ENCODE results near the gene DDX1. TPM values are rescaled to one million over a fixed set of nuclear protein-coding genes. Genes with fewer than 3 reads are reported as not detected.

Gene DDX1
- total and polyA plus RNA-seq, 2 of the 4 experiments (the other 2 are of a cell fraction), result 73.6 to 74.9 TPM

DNA sequence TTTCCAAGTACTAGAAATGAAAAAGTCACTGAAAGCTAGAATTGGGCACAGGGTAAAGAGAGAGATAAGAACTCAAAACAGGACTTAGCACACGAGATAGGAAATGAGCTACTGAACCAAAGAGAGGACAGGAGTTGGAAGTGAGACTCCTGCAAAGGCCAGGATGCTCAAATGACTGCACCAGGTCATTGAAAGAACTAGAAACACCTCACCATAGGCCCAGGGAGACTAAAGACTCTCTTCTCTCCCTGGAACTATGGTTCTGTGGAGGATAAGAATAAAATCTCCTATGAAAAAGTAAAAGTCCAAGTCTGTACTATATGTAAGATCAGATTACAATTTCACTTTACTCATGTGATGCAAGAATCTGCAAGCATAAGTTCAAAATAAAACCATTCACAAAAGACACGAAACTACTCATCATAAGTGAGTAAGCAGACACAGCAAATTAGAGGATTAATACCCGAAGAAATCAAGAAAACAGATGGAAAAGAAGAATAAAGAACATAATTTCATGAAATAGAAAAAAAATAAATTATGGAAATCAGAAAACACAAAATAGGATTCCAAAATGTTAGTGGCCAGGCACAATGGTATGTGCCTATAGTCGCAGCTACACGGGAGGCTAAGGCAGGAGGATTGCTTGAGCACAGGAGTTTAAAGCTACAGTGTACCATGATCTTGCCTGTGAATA is 37.0 kb upstream of the DDX1 start:
- Histone ChIP-seq H3K4me1 (ENCODE audit: control insufficient read depth, insufficient read depth, low read length) (no peaks in the 10 kb centered on the region), H3K9me3 (ENCODE audit: control insufficient read depth, insufficient read depth, low read length) (no peaks in the 10 kb centered on the region), H3K18ac (ENCODE audit: low read depth, low read length) (no peak overlapping the region), H4K5ac (ENCODE audit: low read depth, low read length) (no peak overlapping the region), H3K56ac (ENCODE audit: extremely low read depth, insufficient read depth, low read length) (no peak overlapping the region), H3K14ac (replicated peaks; ENCODE audit: low read depth, low read length) (no peak overlapping the region), H3K27ac (ENCODE audit: insufficient read depth, low read length) (peak overlapping the region; percentile 72; the same call in 1 of the 2 replicates), H2AK5ac (ENCODE audit: low read depth, low read length) (no peak overlapping the region), H2AK9ac (replicated peaks; ENCODE audit: low read depth, low read length, poor library complexity) (no peak overlapping the region), H3K23ac (ENCODE audit: low read depth, low read length) (no peak overlapping the region), H3K4me2 (ENCODE audit: low read depth, low read length) (no peak overlapping the region), H2BK15ac (ENCODE audit: low read depth, low read length) (no peak overlapping the region), H3K36me3 (ENCODE audit: control insufficient read depth, insufficient read depth, low read length) (peaks cover 12% of the 10 kb centered on the region), H3K79me1 (ENCODE audit: low read depth in 1 of 2, low read length in 2 of 2) (peaks cover 24 to 28% of the 10 kb centered on the region in 2 experiments), H3K4ac (ENCODE audit: low read depth, low read length) (no peak overlapping the region), H4K20me1 (ENCODE audit: insufficient read depth, low read length) (peaks cover 8% of the 10 kb centered on the region; the same call in 1 of the 2 replicates), H3K27me3 (ENCODE audit: control insufficient read depth, insufficient read depth, low read length) (no peaks in the 10 kb centered on the region), H2BK5ac (ENCODE audit: low read depth, low read length, poor library complexity, severe bottlenecking) (no peak overlapping the region), H4K8ac (ENCODE audit: low read depth in 2 of 2, low read length in 2 of 2) (no peak overlapping the region), H2AFZ (replicated peaks; ENCODE audit: low read length, poor library complexity) (no peak overlapping the region), H2BK120ac (ENCODE audit: low read depth, low read length) (no peak overlapping the region), H3K4me3 (ENCODE audit: insufficient read depth, low read depth, low read length) (no peak overlapping the region), H3K9me1 (ENCODE audit: insufficient read depth, low read length) (peaks cover 3% of the 10 kb centered on the region), H3K9ac (ENCODE audit: low read depth, low read length) (peak overlapping the region; percentile 29; the same call in 1 of the 2 replicates), H4K91ac (ENCODE audit: insufficient read depth, low read depth, low read length) (no peak overlapping the region), H2BK20ac (ENCODE audit: low read depth, low read length) (no peak overlapping the region)
- ChIA-PET CTCF (interaction anchor here (1.4 kb wide), 1 partner anchor 9 kb away, joined by 3 read pairs; no protein-coding TSS in a partner anchor), POLR2A (ENCODE audit: unreplicated experiment) (no interaction called here)
- TF ChIP-seq CEBPB (IDR thresholded peaks at IDR 0.05; ENCODE audit: low read depth, low read length) (peak; percentile 66; the same call in 1 of the 2 replicates), NFE2L2 (IDR thresholded peaks at IDR 0.05; ENCODE audit: low read depth, low read length) (no peak), POLR2A (IDR thresholded peaks at IDR 0.05; ENCODE audit: low read depth, low read length) (no peak), CHD1 (IDR thresholded peaks at IDR 0.05; ENCODE audit: low read depth, low read length) (no peak), RCOR1 (IDR thresholded peaks at IDR 0.05; ENCODE audit: insufficient replicate concordance, low read length) (no peak), RFX5 (IDR thresholded peaks at IDR 0.05; ENCODE audit: low read depth, low read length) (no peak)
- TF ChIP-seq, protein P1, sequence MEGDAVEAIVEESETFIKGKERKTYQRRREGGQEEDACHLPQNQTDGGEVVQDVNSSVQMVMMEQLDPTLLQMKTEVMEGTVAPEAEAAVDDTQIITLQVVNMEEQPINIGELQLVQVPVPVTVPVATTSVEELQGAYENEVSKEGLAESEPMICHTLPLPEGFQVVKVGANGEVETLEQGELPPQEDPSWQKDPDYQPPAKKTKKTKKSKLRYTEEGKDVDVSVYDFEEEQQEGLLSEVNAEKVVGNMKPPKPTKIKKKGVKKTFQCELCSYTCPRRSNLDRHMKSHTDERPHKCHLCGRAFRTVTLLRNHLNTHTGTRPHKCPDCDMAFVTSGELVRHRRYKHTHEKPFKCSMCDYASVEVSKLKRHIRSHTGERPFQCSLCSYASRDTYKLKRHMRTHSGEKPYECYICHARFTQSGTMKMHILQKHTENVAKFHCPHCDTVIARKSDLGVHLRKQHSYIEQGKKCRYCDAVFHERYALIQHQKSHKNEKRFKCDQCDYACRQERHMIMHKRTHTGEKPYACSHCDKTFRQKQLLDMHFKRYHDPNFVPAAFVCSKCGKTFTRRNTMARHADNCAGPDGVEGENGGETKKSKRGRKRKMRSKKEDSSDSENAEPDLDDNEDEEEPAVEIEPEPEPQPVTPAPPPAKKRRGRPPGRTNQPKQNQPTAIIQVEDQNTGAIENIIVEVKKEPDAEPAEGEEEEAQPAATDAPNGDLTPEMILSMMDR (conservative IDR thresholded peaks at IDR 0.05; ENCODE audit: low read depth, low read length), result no peak
- DNase-seq, result peak; percentile 49
- dilution Hi-C loops (cut with HindIII; ENCODE audit: low sequenced_read_pairs, unreplicated experiment) (no loop called here), intact Hi-C loops (cut with micrococcal nuclease) (no loop called here), in situ Hi-C loops (cut with MboI; ENCODE audit: low sequenced_read_pairs) (no loop called here)
- peak; percentile 35 for ATAC-seq (ENCODE audit: low read depth)
- WGBS, 2 experiments (ENCODE audit: extremely low coverage in 2 of 2, insufficient read length in 1 of 2), result no CpG with 5 or more reads among the region's 5 CpGs
- no TSS peak for BruUV-seq (replicated peaks)

All from IMR-90 (cell line).